Central memory CD8-positive, alpha-beta T cell (primary cell): ENCODE data around the gene PLXNA2.

Experiments used
- ATAC-seq: fragments of 150-1000 bp; cut with Tn5 transposase; replicated peaks from 2 replicates; pipeline ENCODE4 v1.10.0; 2022; ENCODE audit warnings: mild to moderate bottlenecking, moderate FRiP score, moderate number of reproducible peaks; ENCODE audit not compliant: poor library complexity, severe bottlenecking; ENCODE audit errors: extremely low read depth
- DNase-seq, 2 donors: peaks; one replicate each; pipeline ENCODE4 v3.0.0; 2021; ENCODE audit warnings: low spot score in 2 of 2
- H3K27ac Mint-ChIP-seq: one replicate; pipeline ENCODE4 v1.8.0; 2022; ENCODE audit warnings: low read depth, mild to moderate bottlenecking, moderate library complexity, mixed read lengths
- H3K27me3 Mint-ChIP-seq: one replicate; pipeline ENCODE4 v1.8.0; 2022; ENCODE audit warnings: mixed read lengths
- H3K36me3 Mint-ChIP-seq: one replicate; pipeline ENCODE4 v1.8.0; 2022; ENCODE audit warnings: mild to moderate bottlenecking, moderate library complexity, mixed read lengths; ENCODE audit not compliant: insufficient read depth
- H3K4me1 Mint-ChIP-seq: one replicate; pipeline ENCODE4 v1.8.0; 2022; ENCODE audit warnings: mixed read lengths
- H3K4me3 Mint-ChIP-seq: one replicate; pipeline ENCODE4 v1.8.0; 2022; ENCODE audit warnings: mild to moderate bottlenecking, moderate library complexity, mixed read lengths
- H3K9me3 Mint-ChIP-seq: one replicate; pipeline ENCODE4 v1.8.0; 2022; ENCODE audit warnings: mixed read lengths

PLXNA2 gene

GRCh38 chr1:208044589-208045462, 199.4 kb downstream of the PLXNA2 start:
- Mint-ChIP-seq H3K4me3 (no peak overlapping the region), H3K27me3 (peaks cover 10% of the 10 kb centered on the region), H3K27ac (no peak overlapping the region), H3K9me3 (no peaks in the 10 kb centered on the region), H3K4me1 (no peaks in the 10 kb centered on the region), H3K36me3 (no peaks in the 10 kb centered on the region)
- no peak for ATAC-seq
- DNase-seq: no peak

DNA sequence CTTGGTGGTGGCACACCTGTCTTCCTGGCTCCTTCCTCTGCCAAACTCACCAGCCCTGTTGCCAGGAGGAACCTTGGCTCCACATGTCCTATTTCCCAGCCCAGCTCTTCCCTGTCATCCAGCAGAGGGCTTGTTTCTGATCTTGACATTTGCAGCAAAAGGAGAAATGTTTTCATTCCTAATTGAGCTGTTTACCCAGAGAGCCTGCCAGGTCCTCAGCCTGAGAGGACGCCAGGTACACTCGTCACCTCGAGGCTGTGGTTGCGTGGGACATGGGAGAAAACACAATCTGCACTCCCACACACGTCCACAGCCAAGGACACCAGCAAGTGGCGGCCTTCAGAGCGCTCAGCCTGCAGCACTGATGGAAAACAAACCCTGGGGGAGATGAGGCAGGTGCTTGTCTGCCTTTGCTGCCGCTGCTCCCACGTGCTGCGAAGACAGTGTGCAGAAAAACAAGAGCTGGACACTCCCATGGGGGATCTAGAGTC, 200.4 kb downstream of the PLXNA2 start:
- ATAC-seq (no peak), DNase-seq (no peak)
- Mint-ChIP-seq H3K9me3 (no peaks in the 10 kb centered on the region), H3K4me1 (no peaks in the 10 kb centered on the region), H3K27me3 (peaks cover 10% of the 10 kb centered on the region), H3K36me3 (no peaks in the 10 kb centered on the region), H3K4me3 (no peak overlapping the region), H3K27ac (no peak overlapping the region)

- Mint-ChIP-seq H3K36me3 (no peaks in the 10 kb centered on the region), H3K27me3 (peaks cover 10% of the 10 kb centered on the region), H3K4me3 (no peak overlapping the region), H3K4me1 (no peaks in the 10 kb centered on the region), H3K27ac (no peak overlapping the region), H3K9me3 (no peaks in the 10 kb centered on the region)
- no peak for ATAC-seq
- no peak for DNase-seq
Observed at GRCh38 chr1:208042868-208043267, 201.3 kb downstream of the PLXNA2 start.

GRCh38 chr1:208042041-208042615, 202.1 kb downstream of the PLXNA2 start:
- no peak overlapping the region for H3K4me3 Mint-ChIP-seq
- ATAC-seq (no peak), DNase-seq (no peak)
- H3K27ac Mint-ChIP-seq: no peak overlapping the region
- no peaks in the 10 kb centered on the region for H3K9me3 Mint-ChIP-seq
- H3K4me1 Mint-ChIP-seq: no peaks in the 10 kb centered on the region
- H3K27me3 Mint-ChIP-seq: peaks cover 10% of the 10 kb centered on the region
- H3K36me3 Mint-ChIP-seq: no peaks in the 10 kb centered on the region

- Mint-ChIP-seq H3K4me3 (no peak overlapping the region), H3K27ac (no peak overlapping the region), H3K4me1 (no peaks in the 10 kb centered on the region), H3K27me3 (peaks cover 10% of the 10 kb centered on the region), H3K36me3 (no peaks in the 10 kb centered on the region), H3K9me3 (no peaks in the 10 kb centered on the region)
- DNase-seq: no peak
- no peak for ATAC-seq
Observed at GRCh38 chr1:208041505-208041904, 202.7 kb downstream of the PLXNA2 start.

DNA sequence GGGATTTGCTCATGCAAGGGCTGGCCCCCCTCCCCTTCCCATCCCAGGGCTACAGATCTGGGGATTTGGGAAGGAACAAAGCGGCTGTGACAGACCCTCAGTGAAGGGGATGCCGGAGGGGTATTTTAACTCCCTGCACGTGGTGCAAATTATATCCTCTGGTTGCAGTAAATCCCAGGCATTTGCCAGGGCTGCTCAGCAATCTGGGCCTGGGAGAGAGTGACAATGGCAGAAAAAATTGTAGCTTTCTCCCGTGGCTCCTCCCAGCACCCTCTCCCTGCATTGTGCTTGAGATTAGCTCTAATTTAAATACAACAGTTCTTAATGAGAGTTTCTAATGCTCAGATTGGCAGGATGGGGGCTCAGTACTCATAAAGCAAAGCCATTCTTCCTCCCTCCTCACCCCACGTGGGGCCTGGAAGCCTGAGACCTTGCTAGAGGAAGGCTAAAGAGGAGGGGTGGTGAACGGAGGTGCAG, 203.3 kb downstream of the PLXNA2 start:
- H3K36me3 Mint-ChIP-seq: no peaks in the 10 kb centered on the region
- no peaks in the 10 kb centered on the region for H3K9me3 Mint-ChIP-seq
- no peak overlapping the region for H3K27ac Mint-ChIP-seq
- no peaks in the 10 kb centered on the region for H3K4me1 Mint-ChIP-seq
- DNase-seq (no peak), ATAC-seq (no peak)
- H3K27me3 Mint-ChIP-seq: peaks cover 10% of the 10 kb centered on the region
- no peak overlapping the region for H3K4me3 Mint-ChIP-seq

GRCh38 chr1:208039536-208040332, 204.4 kb downstream of the PLXNA2 start:
- H3K36me3 Mint-ChIP-seq: no peaks in the 10 kb centered on the region
- ATAC-seq (no peak), DNase-seq (no peak)
- H3K27ac Mint-ChIP-seq: no peak overlapping the region
- no peaks in the 10 kb centered on the region for H3K4me1 Mint-ChIP-seq
- H3K9me3 Mint-ChIP-seq: no peaks in the 10 kb centered on the region
- no peak overlapping the region for H3K4me3 Mint-ChIP-seq
- H3K27me3 Mint-ChIP-seq: peaks cover 1% of the 10 kb centered on the region

DNA sequence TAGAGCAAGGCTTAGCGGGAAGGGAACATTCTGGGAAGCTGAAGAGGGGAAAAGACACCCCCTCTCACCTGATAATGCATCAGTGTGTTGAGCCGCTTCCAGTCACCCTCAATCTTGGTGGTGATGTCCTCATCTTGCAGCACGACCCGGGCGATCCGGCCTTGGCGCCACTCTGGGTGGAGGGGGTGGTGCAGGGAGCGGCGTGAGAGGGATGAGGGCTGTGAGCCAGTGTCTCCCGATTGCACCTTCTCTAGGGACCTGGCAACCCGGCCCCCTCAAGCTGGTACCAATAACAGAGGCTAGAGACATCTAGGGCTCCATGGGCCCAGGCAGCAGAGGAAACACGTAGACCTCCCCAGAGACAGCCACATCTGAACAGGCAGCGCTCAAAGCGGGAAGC, 205.9 kb downstream of the PLXNA2 start:
- H3K27me3 Mint-ChIP-seq: peaks cover 15% of the 10 kb centered on the region
- no peak overlapping the region for H3K27ac Mint-ChIP-seq
- H3K36me3 Mint-ChIP-seq: no peaks in the 10 kb centered on the region
- H3K4me3 Mint-ChIP-seq: no peak overlapping the region
- DNase-seq (no peak), ATAC-seq (no peak)
- H3K9me3 Mint-ChIP-seq: no peaks in the 10 kb centered on the region
- no peaks in the 10 kb centered on the region for H3K4me1 Mint-ChIP-seq

DNA sequence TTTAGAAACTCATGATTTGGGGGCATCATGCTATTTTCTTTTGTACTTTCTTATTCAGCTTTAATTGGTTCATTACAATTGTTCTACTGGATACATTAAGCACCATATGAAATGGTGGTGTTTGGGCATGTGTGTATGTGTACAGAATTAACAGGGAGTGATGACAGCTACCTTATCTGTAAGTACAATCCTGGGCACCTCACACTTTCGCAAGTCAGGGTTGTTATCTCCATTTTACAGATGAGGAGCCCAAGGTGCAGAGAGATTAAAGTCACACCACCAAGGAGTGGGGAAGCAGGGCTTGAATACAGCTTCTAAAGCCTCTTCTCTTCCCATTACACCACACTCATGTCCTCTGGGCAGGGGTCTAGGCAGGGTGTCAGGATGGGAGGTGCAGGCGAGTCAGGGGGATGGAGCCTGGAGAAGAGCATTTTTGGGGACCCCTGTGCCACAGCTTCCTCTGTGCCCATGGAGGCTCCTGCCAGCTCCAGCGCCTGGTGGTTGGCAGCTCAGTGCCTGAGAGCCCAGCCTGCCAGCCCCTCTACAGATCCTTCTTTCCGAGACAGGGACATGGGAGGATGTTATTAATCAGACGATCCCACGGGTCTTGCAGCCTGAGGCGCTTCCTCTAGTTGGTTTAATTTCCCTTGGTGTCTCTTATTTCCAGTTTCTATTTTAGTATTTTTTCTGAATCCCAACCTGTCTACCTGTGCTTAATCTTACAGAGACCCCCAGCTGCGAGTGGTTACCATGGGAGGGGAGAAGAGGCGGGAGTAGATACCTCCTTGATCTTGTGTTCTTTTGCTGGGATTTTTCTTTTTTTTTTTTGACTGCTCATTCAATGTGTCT, 207.0 kb downstream of the PLXNA2 start:
- no peak overlapping the region for H3K27ac Mint-ChIP-seq

GRCh38 chr1:208036106-208036808, 207.9 kb downstream of the PLXNA2 start:
- H3K36me3 Mint-ChIP-seq: no peaks in the 10 kb centered on the region
- no peaks in the 10 kb centered on the region for H3K9me3 Mint-ChIP-seq
- no peaks in the 10 kb centered on the region for H3K4me1 Mint-ChIP-seq
- DNase-seq (no peak), ATAC-seq (no peak)
- no peak overlapping the region for H3K27ac Mint-ChIP-seq
- no peak overlapping the region for H3K4me3 Mint-ChIP-seq
- H3K27me3 Mint-ChIP-seq: peaks cover 35% of the 10 kb centered on the region

More for the DNA sequence above, 207.0 kb downstream of the PLXNA2 start:
- ATAC-seq (no peak), DNase-seq (no peak)
- H3K4me1 Mint-ChIP-seq: no peaks in the 10 kb centered on the region
- H3K9me3 Mint-ChIP-seq: no peaks in the 10 kb centered on the region
- peaks cover 26% of the 10 kb centered on the region for H3K27me3 Mint-ChIP-seq
- no peak overlapping the region for H3K4me3 Mint-ChIP-seq
- no peaks in the 10 kb centered on the region for H3K36me3 Mint-ChIP-seq

DNA sequence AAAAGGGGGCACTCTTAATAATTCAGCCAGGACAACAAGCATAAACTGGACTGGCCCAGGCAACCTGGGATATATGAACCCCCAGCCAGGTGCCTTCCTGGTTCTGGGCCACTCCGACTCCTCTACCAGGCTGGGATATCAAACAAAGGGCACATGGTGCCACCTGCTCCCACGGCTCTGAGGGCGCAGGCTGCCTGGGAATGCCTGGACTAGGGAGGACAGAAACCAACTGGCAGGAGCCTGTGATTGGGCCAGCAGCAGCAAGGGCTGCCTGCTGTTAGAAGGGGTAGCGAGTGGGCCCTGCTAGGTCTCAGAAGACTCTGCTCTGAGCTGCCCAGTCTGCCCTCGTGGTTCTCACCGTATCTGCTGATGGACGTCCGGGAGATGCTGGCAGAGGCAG, 210.0 kb downstream of the PLXNA2 start:
- DNase-seq: no peak
- ATAC-seq: no peak
- Mint-ChIP-seq H3K4me1 (no peaks in the 10 kb centered on the region), H3K4me3 (no peak overlapping the region), H3K27me3 (peaks cover 40% of the 10 kb centered on the region), H3K9me3 (no peaks in the 10 kb centered on the region), H3K27ac (peak overlapping the region; percentile 35), H3K36me3 (no peaks in the 10 kb centered on the region)
